ENCODE results near the gene PAFAH1B2.
A peak's percentile ranks its signal among the peaks of the same experiment; 100 is the strongest.

PAFAH1B2 gene

DNA sequence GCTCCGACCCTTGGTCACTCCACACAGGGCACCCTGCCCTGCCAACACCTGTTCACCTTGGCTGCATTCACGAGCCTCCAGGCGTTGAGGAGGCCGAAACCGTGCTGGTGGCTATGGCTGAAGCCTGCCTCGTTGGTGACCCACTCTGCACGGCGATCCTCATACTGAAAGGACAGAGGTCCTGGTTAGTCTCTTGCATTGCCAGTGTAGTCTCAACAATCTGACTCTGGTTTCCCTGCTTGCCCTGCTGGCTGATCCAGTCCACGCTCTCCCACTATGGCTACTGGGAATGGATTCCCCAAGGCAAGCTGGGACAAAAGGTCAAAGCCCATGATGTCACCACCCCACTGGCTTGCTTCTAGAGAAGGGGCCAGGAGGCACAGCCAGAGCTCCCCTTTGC lies 74.9 kb downstream of the PAFAH1B2 start:
- H3K4me1 ChIP-seq (ENCODE audit: control insufficient read depth, insufficient read depth, low read length) = peaks cover 62% of the 10 kb centered on the region
- no peak overlapping the region for H3K4me3 ChIP-seq (ENCODE audit: low read length)
- no peaks in the 10 kb centered on the region for H3K27me3 ChIP-seq (ENCODE audit: control insufficient read depth, insufficient read depth, low read length)
- H3K9me3 ChIP-seq (ENCODE audit: control insufficient read depth, low read length) = no peaks in the 10 kb centered on the region
- H3K36me3 ChIP-seq (ENCODE audit: control insufficient read depth, insufficient read depth, low read length) = peaks cover 26% of the 10 kb centered on the region
- peak overlapping the region; percentile 48 for H3K9ac ChIP-seq (ENCODE audit: low read length)

GRCh38 chr11:117219455-117219854 lies 75.4 kb downstream of the PAFAH1B2 start:
- H3K9me3 ChIP-seq (ENCODE audit: control insufficient read depth, low read length) = no peaks in the 10 kb centered on the region
- no peak overlapping the region for H3K4me3 ChIP-seq (ENCODE audit: low read length)
- H3K36me3 ChIP-seq (ENCODE audit: control insufficient read depth, insufficient read depth, low read length) = peaks cover 29% of the 10 kb centered on the region
- H3K9ac ChIP-seq (ENCODE audit: low read length) = no peak overlapping the region
- no peaks in the 10 kb centered on the region for H3K27me3 ChIP-seq (ENCODE audit: control insufficient read depth, insufficient read depth, low read length)
- peaks cover 67% of the 10 kb centered on the region for H3K4me1 ChIP-seq (ENCODE audit: control insufficient read depth, insufficient read depth, low read length)

DNA sequence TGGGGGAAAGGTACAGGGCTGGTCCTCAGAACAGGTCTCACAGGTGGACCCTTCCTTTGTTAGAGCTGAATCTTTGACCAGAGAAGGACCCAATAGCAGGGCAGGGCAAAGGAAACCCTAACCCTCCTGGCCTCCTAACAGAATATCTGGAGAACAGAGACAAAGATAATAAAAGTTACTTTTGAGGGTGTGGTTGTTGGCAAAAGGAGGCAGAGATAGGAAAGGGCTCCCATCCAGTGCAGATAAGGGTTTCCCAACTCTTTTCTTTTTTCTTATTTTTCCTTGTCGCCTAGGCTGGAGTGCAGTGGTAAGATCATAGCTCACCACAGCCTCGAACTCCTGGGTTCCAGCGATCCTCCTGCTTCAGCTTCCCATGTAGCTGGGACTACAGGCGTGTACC lies 75.9 kb downstream of the PAFAH1B2 start:
- Histone ChIP-seq H3K9me3 (ENCODE audit: control insufficient read depth, low read length) (no peaks in the 10 kb centered on the region), H3K4me3 (ENCODE audit: low read length) (no peak overlapping the region), H3K4me1 (ENCODE audit: control insufficient read depth, insufficient read depth, low read length) (peaks cover 72% of the 10 kb centered on the region), H3K27me3 (ENCODE audit: control insufficient read depth, insufficient read depth, low read length) (no peaks in the 10 kb centered on the region), H3K9ac (ENCODE audit: low read length) (peak overlapping the region; percentile 23), H3K36me3 (ENCODE audit: control insufficient read depth, insufficient read depth, low read length) (peaks cover 25% of the 10 kb centered on the region)

DNA sequence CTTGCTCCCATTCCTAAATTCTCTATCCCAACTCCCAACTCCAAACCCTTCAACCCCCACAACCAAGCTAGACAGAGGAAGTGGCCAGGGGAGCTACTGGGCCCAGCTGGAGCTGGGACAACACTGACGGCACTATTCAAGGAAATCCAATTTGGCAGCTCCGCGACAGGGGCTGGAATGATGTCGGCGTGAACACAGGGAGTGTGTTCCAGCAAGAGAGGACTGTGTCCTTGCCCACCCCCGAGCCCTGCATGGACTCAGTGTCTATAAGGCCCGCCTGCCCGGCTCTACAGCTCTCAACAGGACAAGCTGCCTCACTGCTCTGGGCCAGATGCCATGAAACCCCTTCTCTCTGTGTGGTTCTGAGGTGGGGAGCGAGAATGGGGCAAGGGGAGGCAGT lies 76.5 kb downstream of the PAFAH1B2 start:
- Histone ChIP-seq H3K4me1 (ENCODE audit: control insufficient read depth, insufficient read depth, low read length) (peaks cover 78% of the 10 kb centered on the region), H3K36me3 (ENCODE audit: control insufficient read depth, insufficient read depth, low read length) (peaks cover 25% of the 10 kb centered on the region), H3K4me3 (ENCODE audit: low read length) (no peak overlapping the region), H3K27me3 (ENCODE audit: control insufficient read depth, insufficient read depth, low read length) (no peaks in the 10 kb centered on the region), H3K9ac (ENCODE audit: low read length) (peak overlapping the region; percentile 23), H3K9me3 (ENCODE audit: control insufficient read depth, low read length) (no peaks in the 10 kb centered on the region)

- H3K36me3 ChIP-seq (ENCODE audit: control insufficient read depth, insufficient read depth, low read length) = peaks cover 25% of the 10 kb centered on the region
- no peaks in the 10 kb centered on the region for H3K27me3 ChIP-seq (ENCODE audit: control insufficient read depth, insufficient read depth, low read length)
- peak overlapping the region; percentile 23 for H3K9ac ChIP-seq (ENCODE audit: low read length)
- H3K4me3 ChIP-seq (ENCODE audit: low read length) = no peak overlapping the region
- no peaks in the 10 kb centered on the region for H3K9me3 ChIP-seq (ENCODE audit: control insufficient read depth, low read length)
- peaks cover 84% of the 10 kb centered on the region for H3K4me1 ChIP-seq (ENCODE audit: control insufficient read depth, insufficient read depth, low read length)
Observed at GRCh38 chr11:117220999-117221774, 77.1 kb downstream of the PAFAH1B2 start.

DNA sequence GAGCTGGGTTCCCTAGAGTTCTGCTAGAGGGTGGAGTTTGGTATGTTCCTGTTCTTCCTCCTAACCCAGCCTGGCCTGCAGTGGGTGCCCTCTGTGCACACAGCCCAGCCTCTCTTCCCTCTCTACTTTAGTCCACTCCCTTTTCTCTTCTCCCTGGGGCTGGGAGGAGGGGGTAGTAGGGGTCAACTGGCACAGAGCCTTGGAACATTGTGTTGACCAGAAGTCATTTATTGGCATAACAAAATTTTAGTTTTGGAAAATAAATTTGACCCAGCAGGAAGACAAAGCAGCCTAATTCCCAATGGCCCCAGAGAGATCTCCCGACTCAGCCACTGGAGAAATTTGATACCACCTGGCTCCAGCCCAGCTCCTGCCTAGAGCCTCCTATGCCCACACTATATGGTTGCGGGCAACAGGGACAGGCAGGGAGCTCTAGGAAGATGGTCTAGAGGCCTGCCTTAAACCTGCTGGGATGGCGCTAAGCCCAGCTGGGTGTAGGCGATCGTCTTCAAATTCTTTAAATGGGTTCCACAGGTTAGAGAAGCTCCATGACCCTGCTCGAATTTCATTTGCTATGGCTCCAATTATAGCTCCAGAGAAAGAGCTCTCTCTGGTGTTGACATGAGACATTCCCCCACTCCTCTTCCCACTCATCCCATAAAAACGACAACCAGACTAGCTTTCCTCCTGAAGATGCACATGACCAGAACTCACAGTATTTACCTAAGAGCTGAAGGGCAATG lies 77.9 kb downstream of the PAFAH1B2 start:
- H3K9me3 ChIP-seq (ENCODE audit: control insufficient read depth, low read length) = no peaks in the 10 kb centered on the region
- no peak overlapping the region for H3K9ac ChIP-seq (ENCODE audit: low read length)
- no peaks in the 10 kb centered on the region for H3K27me3 ChIP-seq (ENCODE audit: control insufficient read depth, insufficient read depth, low read length)
- H3K4me3 ChIP-seq (ENCODE audit: low read length) = no peak overlapping the region
- H3K4me1 ChIP-seq (ENCODE audit: control insufficient read depth, insufficient read depth, low read length) = peaks cover 86% of the 10 kb centered on the region
- H3K36me3 ChIP-seq (ENCODE audit: control insufficient read depth, insufficient read depth, low read length) = peaks cover 26% of the 10 kb centered on the region

GRCh38 chr11:117222991-117223740 lies 79.1 kb downstream of the PAFAH1B2 start:
- H3K27me3 ChIP-seq (ENCODE audit: control insufficient read depth, insufficient read depth, low read length) = no peaks in the 10 kb centered on the region
- no peak overlapping the region for H3K4me3 ChIP-seq (ENCODE audit: low read length)
- H3K9ac ChIP-seq (ENCODE audit: low read length) = no peak overlapping the region
- H3K4me1 ChIP-seq (ENCODE audit: control insufficient read depth, insufficient read depth, low read length) = peaks cover 81% of the 10 kb centered on the region
- no peaks in the 10 kb centered on the region for H3K9me3 ChIP-seq (ENCODE audit: control insufficient read depth, low read length)
- peaks cover 33% of the 10 kb centered on the region for H3K36me3 ChIP-seq (ENCODE audit: control insufficient read depth, insufficient read depth, low read length)

DNA sequence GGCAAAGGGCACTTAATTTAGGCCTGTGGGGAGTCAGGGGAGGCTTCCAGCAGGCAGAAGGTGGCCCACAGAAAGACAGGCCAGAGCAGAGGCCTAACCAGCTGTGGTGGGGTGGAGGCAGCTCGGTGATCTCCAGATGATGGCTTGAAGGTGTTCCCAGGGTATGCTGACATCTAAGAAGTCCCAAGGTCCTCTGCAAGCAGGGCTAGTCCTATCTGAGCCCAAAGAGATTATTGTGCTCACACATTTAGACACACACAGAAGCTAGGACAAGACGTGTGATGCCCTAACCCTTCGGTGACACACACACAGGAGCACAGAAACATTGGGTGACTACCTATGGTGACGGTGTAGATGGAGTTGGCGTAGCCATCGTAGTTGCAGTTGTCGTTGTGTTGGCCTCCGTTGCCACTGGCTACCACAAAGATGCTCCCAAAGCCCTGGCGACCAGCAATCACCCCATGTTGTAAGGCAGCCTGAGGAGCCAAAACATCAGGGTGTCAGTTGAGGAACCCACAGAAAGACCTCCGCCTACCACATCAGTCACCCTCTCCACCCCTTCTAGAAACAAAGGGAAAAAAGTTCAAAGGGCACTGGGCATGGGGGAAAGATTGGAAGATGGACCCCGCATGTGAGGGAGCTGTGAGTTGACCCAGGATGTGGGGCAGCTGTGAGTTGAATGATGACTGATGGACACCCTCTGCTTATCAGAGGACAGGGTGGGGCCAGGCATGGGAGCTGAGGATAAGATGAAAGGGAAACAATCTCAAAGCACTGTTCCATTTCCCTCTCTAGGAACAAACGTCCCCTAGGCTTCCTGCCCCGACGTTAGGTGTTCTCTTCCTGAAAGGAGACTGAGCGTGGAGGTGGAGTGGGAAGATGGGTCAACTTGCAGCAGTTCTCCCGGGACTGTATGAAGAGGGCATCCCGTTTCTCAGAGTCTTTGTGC lies 79.9 kb downstream of the PAFAH1B2 start:
- H3K4me3 ChIP-seq (ENCODE audit: low read length) = peak overlapping the region; percentile 7
- H3K9me3 ChIP-seq (ENCODE audit: control insufficient read depth, low read length) = no peaks in the 10 kb centered on the region
- no peaks in the 10 kb centered on the region for H3K27me3 ChIP-seq (ENCODE audit: control insufficient read depth, insufficient read depth, low read length)
- peaks cover 30% of the 10 kb centered on the region for H3K36me3 ChIP-seq (ENCODE audit: control insufficient read depth, insufficient read depth, low read length)
- peak overlapping the region; percentile 38 for H3K9ac ChIP-seq (ENCODE audit: low read length)
- H3K4me1 ChIP-seq (ENCODE audit: control insufficient read depth, insufficient read depth, low read length) = peaks cover 72% of the 10 kb centered on the region

GRCh38 chr11:117225553-117226170 lies 81.6 kb downstream of the PAFAH1B2 start:
- no peaks in the 10 kb centered on the region for H3K27me3 ChIP-seq (ENCODE audit: control insufficient read depth, insufficient read depth, low read length)
- peaks cover 35% of the 10 kb centered on the region for H3K36me3 ChIP-seq (ENCODE audit: control insufficient read depth, insufficient read depth, low read length)
- H3K9ac ChIP-seq (ENCODE audit: low read length) = no peak overlapping the region
- H3K9me3 ChIP-seq (ENCODE audit: control insufficient read depth, low read length) = no peaks in the 10 kb centered on the region
- H3K4me1 ChIP-seq (ENCODE audit: control insufficient read depth, insufficient read depth, low read length) = peaks cover 67% of the 10 kb centered on the region
- no peak overlapping the region for H3K4me3 ChIP-seq (ENCODE audit: low read length)

All from mucosa of stomach (tissue), 1 donor.